Spleen (tissue), 7 donors: ENCODE results near the gene SHC3.

Experiments
- CTCF ChIP-seq, 11 experiments: fragments of 200-600 bp in 7 of 11; fragments of 450-650 bp in 4 of 11; sonication (generic) in 4 of 11; IDR thresholded peaks in 8 of 11; conservative IDR thresholded peaks in 3 of 11; 1 replicate in 7 of 11; 2 replicates in 4 of 11; pipeline versions ENCODE4 v1.4.0 to v1.8.0; 2016 to 2021; ENCODE audit warnings: antibody characterized with exemption in 11 of 11, inconsistent platforms in 4 of 11, mild to moderate bottlenecking in 1 of 11
- POLR2A ChIP-seq, 3 donors: fragments of 450-650 bp; IDR thresholded peaks; one replicate each; pipeline ENCODE4 v1.5.1; 2017; ENCODE audit warnings: antibody characterized with exemption in 3 of 3, mild to moderate bottlenecking in 1 of 3
- POLR2AphosphoS5 ChIP-seq, 3 donors: sonication (generic); formaldehyde crosslinking; IDR thresholded peaks; one replicate each; pipeline ENCODE4 v1.5.1; 2017; ENCODE audit warnings: antibody characterized with exemption in 3 of 3
- donor health status: DM: no; HTN: no; CAD: no; lungs with moderate emphysema.
- donor health status: DM: no; HTN: no; CAD: no.
- donor health status: DM: no; HTN: no; CAD: no.

GRCh38 chr9:89046832-89047231 is 131.8 kb downstream of the SHC3 start:
- TF ChIP-seq POLR2AphosphoS5 (IDR thresholded peaks at IDR 0.05): no peak
- TF ChIP-seq POLR2A (IDR thresholded peaks at IDR 0.05): no peak
- TF ChIP-seq CTCF (IDR thresholded peaks at IDR 0.05 in 8 of 11, conservative IDR thresholded peaks at IDR 0.05 in 3 of 11): no peak
